IMR-90 (cell line): ENCODE measurements around the gene KRTAP10-5. TPM values are rescaled to one million over a fixed set of nuclear protein-coding genes. Genes with fewer than 3 reads are reported as not detected.

Source experiments
- ATAC-seq: fragments of 200-7000 bp; cut with Tn5 transposase; 2 replicates; pipeline ENCODE4 v1.9.1; 2020; ENCODE audit warnings: low read depth, mild to moderate bottlenecking, moderate library complexity
- BruUV-seq: library from RNA; stranded (reverse); fragments of 400-500 nt; replicated peaks from 2 replicates; lab custom pipeline; 2021; lab: Mats Ljungman, UMichigan
- CTCF ChIA-PET: fragments of 300-600 bp; formaldehyde crosslinking; extraction: SDS; loops from one replicate; lab custom pipeline; 2021; ENCODE audit warnings: antibody characterized with exemption; lab: Yijun Ruan, JAX
- POLR2A ChIA-PET: fragments of 300-600 bp; sonication (Branson Sonifier 250); formaldehyde crosslinking; loops from one replicate; lab custom pipeline; 2022; ENCODE audit warnings: antibody characterized with exemption; ENCODE audit not compliant: unreplicated experiment; lab: Charles Lee
- DNase-seq: peaks from one replicate; pipeline ENCODE4 v3.0.0; 2013
- H2AFZ ChIP-seq: replicated peaks from 2 replicates; pipeline ENCODE3; 2013; ENCODE audit warnings: low read length, mild to moderate bottlenecking; ENCODE audit not compliant: poor library complexity
- H2AK5ac ChIP-seq: 2 replicates; pipeline ENCODE4 v1.6.1; 2013; ENCODE audit warnings: low read depth, low read length, inconsistent platforms
- H2AK9ac ChIP-seq: replicated peaks from 2 replicates; pipeline ENCODE3; 2013; ENCODE audit warnings: mild to moderate bottlenecking, low read depth, low read length, moderate library complexity; ENCODE audit not compliant: poor library complexity
- H2BK120ac ChIP-seq: 2 replicates; pipeline ENCODE4 v1.6.1; 2013; ENCODE audit warnings: low read depth, low read length, inconsistent platforms
- H2BK15ac ChIP-seq: 3 replicates; pipeline ENCODE4 v1.6.1; 2013; ENCODE audit warnings: low read depth, low read length, inconsistent platforms
- H2BK20ac ChIP-seq: 2 replicates; pipeline ENCODE4 v1.6.1; 2013; ENCODE audit warnings: low read depth, mild to moderate bottlenecking, inconsistent platforms, low read length, moderate library complexity
- H2BK5ac ChIP-seq: 2 replicates; pipeline ENCODE4 v1.6.1; 2013; ENCODE audit warnings: mild to moderate bottlenecking, low read depth, low read length, inconsistent platforms; ENCODE audit not compliant: poor library complexity, severe bottlenecking
- H3K14ac ChIP-seq: replicated peaks from 2 replicates; pipeline ENCODE4 v1.6.1; 2013; ENCODE audit warnings: low read depth, low read length, inconsistent platforms
- H3K18ac ChIP-seq: 2 replicates; pipeline ENCODE4 v1.6.1; 2013; ENCODE audit warnings: low read depth, low read length, control low read depth
- H3K23ac ChIP-seq: 2 replicates; pipeline ENCODE4 v1.6.1; 2013; ENCODE audit warnings: low read depth, low read length, inconsistent platforms
- H3K27ac ChIP-seq: 2 replicates; pipeline ENCODE4 v1.5.1; 2013; ENCODE audit warnings: mild to moderate bottlenecking, control low read depth, low read length; ENCODE audit not compliant: insufficient read depth
- H3K27me3 ChIP-seq: 2 replicates; pipeline ENCODE4 v1.6.1; 2013; ENCODE audit warnings: low read length; ENCODE audit not compliant: control insufficient read depth, insufficient read depth
- H3K36me3 ChIP-seq: 2 replicates; pipeline ENCODE4 v1.6.1; 2013; ENCODE audit warnings: low read length, mixed read lengths; ENCODE audit not compliant: control insufficient read depth, insufficient read depth
- H3K4ac ChIP-seq: 2 replicates; pipeline ENCODE4 v1.6.1; 2013; ENCODE audit warnings: low read depth, low read length, inconsistent platforms
- H3K4me1 ChIP-seq: 2 replicates; pipeline ENCODE4 v1.6.1; 2013; ENCODE audit warnings: low read length, mixed read lengths; ENCODE audit not compliant: control insufficient read depth, insufficient read depth
- H3K4me2 ChIP-seq: 2 replicates; pipeline ENCODE4 v1.6.1; 2013; ENCODE audit warnings: low read depth, mild to moderate bottlenecking, control low read depth, low read length, moderate library complexity
- H3K4me3 ChIP-seq: 2 replicates; pipeline ENCODE4 v1.5.1; 2013; ENCODE audit warnings: low read depth, mild to moderate bottlenecking, control low read depth, low read length, moderate library complexity; ENCODE audit not compliant: insufficient read depth
- H3K56ac ChIP-seq: 2 replicates; pipeline ENCODE4 v1.6.1; 2013; ENCODE audit warnings: low read length, inconsistent platforms; ENCODE audit not compliant: insufficient read depth; ENCODE audit errors: extremely low read depth
- H3K79me1 ChIP-seq, 2 experiments: 2 replicates each; pipeline ENCODE4 v1.6.1; 2013; ENCODE audit warnings: low read length in 2 of 2, inconsistent platforms in 1 of 2, low read depth in 1 of 2
- H3K9ac ChIP-seq: 2 replicates; pipeline ENCODE4 v1.6.1; 2013; ENCODE audit warnings: low read depth, low read length, control low read depth
- H3K9me1 ChIP-seq: 2 replicates; pipeline ENCODE4 v1.6.1; 2013; ENCODE audit warnings: low read length, inconsistent platforms; ENCODE audit not compliant: insufficient read depth
- H3K9me3 ChIP-seq: 2 replicates; pipeline ENCODE4 v1.6.1; 2013; ENCODE audit warnings: low read length; ENCODE audit not compliant: control insufficient read depth, insufficient read depth
- H4K20me1 ChIP-seq: 2 replicates; pipeline ENCODE4 v1.6.1; 2013; ENCODE audit warnings: low read length, inconsistent platforms; ENCODE audit not compliant: insufficient read depth
- H4K5ac ChIP-seq: 2 replicates; pipeline ENCODE4 v1.6.1; 2013; ENCODE audit warnings: mild to moderate bottlenecking, low read depth, low read length, control low read depth
- H4K8ac ChIP-seq, 2 experiments: 2 replicates each; pipeline ENCODE4 v1.6.1; 2013; ENCODE audit warnings: low read depth in 2 of 2, low read length in 2 of 2, control low read depth in 1 of 2, inconsistent platforms in 1 of 2
- H4K91ac ChIP-seq: 2 replicates; pipeline ENCODE4 v1.6.1; 2013; ENCODE audit warnings: low read depth, low read length, inconsistent platforms; ENCODE audit not compliant: insufficient read depth
- CEBPB ChIP-seq: IDR thresholded peaks from 2 replicates; pipeline ENCODE4 v1.6.1; 2012; ENCODE audit warnings: low read depth, low read length, improper control_type of control experiment
- CTCF ChIP-seq: conservative IDR thresholded peaks from 2 replicates; pipeline ENCODE4 v1.5.1; 2012; ENCODE audit warnings: mild to moderate bottlenecking, low read depth, low read length, improper control_type of control experiment
- ELK1 ChIP-seq: fragments of 150-350 bp; IDR thresholded peaks from 2 replicates; pipeline ENCODE4 v1.6.1; 2016; ENCODE audit warnings: low read depth, mild to moderate bottlenecking, low read length, moderate library complexity, borderline replicate concordance
- FOS ChIP-seq: fragments of 150-350 bp; IDR thresholded peaks from 2 replicates; pipeline ENCODE4 v1.6.1; 2016; ENCODE audit warnings: low read depth, low read length
- MAFK ChIP-seq: IDR thresholded peaks from 2 replicates; pipeline ENCODE4 v1.6.1; 2012; ENCODE audit warnings: low read depth, low read length, improper control_type of control experiment
- NFE2L2 ChIP-seq: fragments of 150-350 bp; IDR thresholded peaks from 2 replicates; pipeline ENCODE4 v1.6.1; 2016; ENCODE audit warnings: low read depth, mild to moderate bottlenecking, low read length
- POLR2A ChIP-seq: IDR thresholded peaks from 2 replicates; pipeline ENCODE4 v1.6.1; 2012; ENCODE audit warnings: mild to moderate bottlenecking, low read depth, low read length
- RAD21 ChIP-seq: IDR thresholded peaks from 2 replicates; pipeline ENCODE4 v1.6.1; 2012; ENCODE audit warnings: low read length, improper control_type of control experiment
- RFX5 ChIP-seq: IDR thresholded peaks from 2 replicates; pipeline ENCODE4 v1.8.0; 2012; ENCODE audit warnings: low read depth, mild to moderate bottlenecking, low read length, moderate library complexity
- SMC3 ChIP-seq: fragments of 150-350 bp; IDR thresholded peaks from 2 replicates; pipeline ENCODE4 v1.6.1; 2016; ENCODE audit warnings: low read depth, mild to moderate bottlenecking, antibody characterized with exemption, low read length, moderate library complexity
- USF2 ChIP-seq: fragments of 150-350 bp; IDR thresholded peaks from 2 replicates; pipeline ENCODE4 v1.6.1; 2017; ENCODE audit warnings: mild to moderate bottlenecking, antibody characterized with exemption, low read length, low read depth
- WGBS, 2 experiments: methylation state at CpG; one replicate each; pipeline versions ENCODE4 v1.1.5 to v1.1.7; 2013; ENCODE audit warnings: missing lambda C conversion rate in 2 of 2; ENCODE audit not compliant: insufficient read length in 1 of 2; ENCODE audit errors: extremely low coverage in 2 of 2; 5-methylcytosine and 5-hydroxymethylcytosine counted together
- dilution Hi-C: fragments of 300-500 bp; cut with HindIII; formaldehyde crosslinking; loops from one replicate; pipeline ENCODE4 v1.14.3; 2018; ENCODE audit warnings: low sequenced_read_pairs; ENCODE audit not compliant: unreplicated experiment
- in situ Hi-C: fragments of 300-500 bp; cut with MboI; formaldehyde crosslinking; loops from 3 replicates; pipeline ENCODE4 v1.14.3; 2019; ENCODE audit warnings: low sequenced_read_pairs, inconsistent platforms, mixed read lengths
- intact Hi-C: fragments of 100-400 bp; cut with micrococcal nuclease; formaldehyde crosslinking; loops from 2 replicates; pipeline ENCODE4 v1.10.0; 2022
- polyA plus RNA-seq, 3 experiments: library from polyadenylated mRNA; depleted of rRNA; stranded (reverse); fragments of >200 nt; gene quantifications; 2 replicates each; pipeline ENCODE4 v1.2.3, GENCODE V29; 2012; ENCODE audit warnings: low replicate concordance in 1 of 3
- total RNA-seq: library from RNA; depleted of rRNA; stranded (reverse); fragments of >200 nt; gene quantifications from 2 replicates; pipeline ENCODE4 v1.2.3, GENCODE V29; 2012

Gene KRTAP10-5
- total and polyA plus RNA-seq, 2 of the 4 experiments (the other 2 are of a cell fraction): not detected

GRCh38 chr21:44571844-44572782, 8.3 kb downstream of the KRTAP10-5 start:
- H3K18ac ChIP-seq: no peak overlapping the region
- H3K36me3 ChIP-seq: no peaks in the 10 kb centered on the region
- H4K20me1 ChIP-seq: no peaks in the 10 kb centered on the region
- H3K4me1 ChIP-seq: no peaks in the 10 kb centered on the region
- H2BK20ac ChIP-seq: no peak overlapping the region
- H3K27ac ChIP-seq: no peak overlapping the region
- ATAC-seq (no peak), DNase-seq (no peak)
- H2AFZ ChIP-seq: no peak overlapping the region
- ChIA-PET POLR2A (no interaction called here), CTCF (no interaction called here)
- H3K9ac ChIP-seq: no peak overlapping the region
- no peak overlapping the region for H3K23ac ChIP-seq
- in situ Hi-C loops (no loop called here), dilution Hi-C loops (no loop called here), intact Hi-C loops (no loop called here)
- 76% methylated on average over 19 of the region's 40 CpGs; no CpG with 5 or more reads in 1 of the 2 experiments for WGBS, 2 experiments
- no peak for TF ChIP-seq USF2
- TF ChIP-seq MAFK: no peak
- TF ChIP-seq RAD21: no peak
- no peak for TF ChIP-seq SMC3
- no peak for TF ChIP-seq RFX5
- no peak for TF ChIP-seq FOS
- TF ChIP-seq CEBPB: no peak
- TF ChIP-seq NFE2L2: no peak
- TF ChIP-seq POLR2A: no peak
- TF ChIP-seq ELK1: no peak
- TF ChIP-seq CTCF: no peak
- H3K79me1 ChIP-seq: no peaks in the 10 kb centered on the region
- H2AK9ac ChIP-seq: no peak overlapping the region
- H4K5ac ChIP-seq: no peak overlapping the region
- H2BK120ac ChIP-seq: no peak overlapping the region
- no peak overlapping the region for H2BK5ac ChIP-seq
- no peak overlapping the region for H3K4me2 ChIP-seq
- H4K91ac ChIP-seq: no peak overlapping the region
- H3K4me3 ChIP-seq: no peak overlapping the region
- H2BK15ac ChIP-seq: no peak overlapping the region
- H3K4ac ChIP-seq: no peak overlapping the region
- H4K8ac ChIP-seq: no peak overlapping the region
- no TSS peak for BruUV-seq
- H3K9me1 ChIP-seq: no peaks in the 10 kb centered on the region
- H3K9me3 ChIP-seq: peaks cover 4% of the 10 kb centered on the region
- H2AK5ac ChIP-seq: no peak overlapping the region
- peaks cover 3% of the 10 kb centered on the region; the same call in 1 of the 2 replicates for H3K27me3 ChIP-seq
- no peak overlapping the region for H3K14ac ChIP-seq
- no peak overlapping the region for H3K56ac ChIP-seq
